GM18505 (cell line): ENCODE data around the gene CCDC88B.
A peak's percentile ranks its signal among the peaks of the same experiment; 100 is the strongest.
"Not testable (repeated sequence)": the region's sequence is repeated elsewhere in the genome, so short reads cannot be mapped to it uniquely, and the experiment has no call there.

Source experiments
- ATAC-seq: cut with Tn5 transposase; IDR thresholded peaks from one replicate; pipeline ENCODE4 v1.9.1; 2021; ENCODE audit not compliant: unreplicated experiment
- POLR2A ChIP-seq: IDR thresholded peaks from 4 replicates; pipeline ENCODE4 v1.6.1; 2011; ENCODE audit warnings: borderline replicate concordance; ENCODE audit not compliant: insufficient read depth, insufficient read length; ENCODE audit errors: extremely low read depth

The CCDC88B gene

DNA sequence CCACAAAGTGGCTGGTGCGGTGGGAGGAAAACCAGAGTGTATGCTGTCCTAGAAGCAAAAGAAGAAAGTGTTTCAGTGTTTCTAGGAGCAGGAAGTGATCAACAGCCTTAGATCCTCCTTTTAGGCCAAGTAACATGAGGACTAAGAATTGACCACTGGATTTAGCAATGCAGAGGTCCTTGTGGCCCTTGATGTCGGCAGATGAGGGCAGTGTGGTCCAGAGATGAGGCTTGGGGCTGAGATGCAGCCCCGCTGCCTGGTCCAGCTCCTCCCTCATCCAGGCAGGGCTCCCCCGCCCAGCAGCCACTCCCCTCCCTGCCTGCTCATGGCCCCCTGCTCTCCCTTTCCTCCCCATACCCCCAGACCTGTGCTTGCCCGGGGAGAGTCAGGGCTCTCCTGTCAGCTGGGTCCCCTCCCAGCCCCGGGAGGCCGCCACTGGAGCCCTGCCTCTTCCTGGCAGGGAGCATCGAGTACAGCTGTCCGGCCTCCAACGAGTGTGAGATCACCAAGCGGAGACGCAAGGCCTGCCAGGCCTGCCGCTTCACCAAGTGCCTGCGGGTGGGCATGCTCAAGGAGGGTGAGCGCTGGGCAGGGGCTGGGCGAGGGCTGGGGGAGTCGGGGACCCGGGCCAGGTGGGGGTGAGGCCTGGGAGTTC, 26.4 kb upstream of the CCDC88B start:
- ATAC-seq, result no peak
- TF ChIP-seq POLR2A, result no peak

DNA sequence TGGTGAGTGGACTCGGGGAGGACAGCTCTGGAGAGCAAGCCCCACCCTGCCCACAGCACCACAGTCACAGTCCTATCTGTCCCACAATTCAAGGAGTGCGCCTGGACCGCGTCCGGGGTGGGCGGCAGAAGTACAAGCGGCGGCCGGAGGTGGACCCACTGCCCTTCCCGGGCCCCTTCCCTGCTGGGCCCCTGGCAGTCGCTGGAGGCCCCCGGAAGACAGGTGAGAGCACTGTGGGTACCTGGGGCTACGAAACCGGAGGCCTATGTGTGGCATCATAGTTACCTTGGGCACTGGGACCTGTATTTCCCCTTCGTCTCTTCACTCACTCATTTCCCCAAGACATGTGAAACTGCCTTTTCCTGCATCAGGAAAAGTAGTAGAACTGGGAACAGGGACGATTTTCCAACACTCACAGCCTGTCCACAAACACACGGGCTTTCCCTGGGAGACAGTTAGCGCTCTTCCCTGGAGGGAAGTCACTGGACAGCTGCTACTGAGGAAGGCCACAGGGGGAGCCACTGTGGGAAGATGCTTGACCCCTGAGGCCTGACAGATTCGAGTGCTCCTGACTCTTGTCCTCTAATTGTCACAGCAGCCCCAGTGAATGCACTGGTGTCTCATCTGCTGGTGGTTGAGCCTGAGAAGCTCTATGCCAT, 25.7 kb upstream of the CCDC88B start:
- TF ChIP-seq POLR2A, result no peak
- no peak for ATAC-seq

GRCh38 chr11:64314805-64315561, 25.0 kb upstream of the CCDC88B start:
- no peak for TF ChIP-seq POLR2A
- no peak for ATAC-seq

DNA sequence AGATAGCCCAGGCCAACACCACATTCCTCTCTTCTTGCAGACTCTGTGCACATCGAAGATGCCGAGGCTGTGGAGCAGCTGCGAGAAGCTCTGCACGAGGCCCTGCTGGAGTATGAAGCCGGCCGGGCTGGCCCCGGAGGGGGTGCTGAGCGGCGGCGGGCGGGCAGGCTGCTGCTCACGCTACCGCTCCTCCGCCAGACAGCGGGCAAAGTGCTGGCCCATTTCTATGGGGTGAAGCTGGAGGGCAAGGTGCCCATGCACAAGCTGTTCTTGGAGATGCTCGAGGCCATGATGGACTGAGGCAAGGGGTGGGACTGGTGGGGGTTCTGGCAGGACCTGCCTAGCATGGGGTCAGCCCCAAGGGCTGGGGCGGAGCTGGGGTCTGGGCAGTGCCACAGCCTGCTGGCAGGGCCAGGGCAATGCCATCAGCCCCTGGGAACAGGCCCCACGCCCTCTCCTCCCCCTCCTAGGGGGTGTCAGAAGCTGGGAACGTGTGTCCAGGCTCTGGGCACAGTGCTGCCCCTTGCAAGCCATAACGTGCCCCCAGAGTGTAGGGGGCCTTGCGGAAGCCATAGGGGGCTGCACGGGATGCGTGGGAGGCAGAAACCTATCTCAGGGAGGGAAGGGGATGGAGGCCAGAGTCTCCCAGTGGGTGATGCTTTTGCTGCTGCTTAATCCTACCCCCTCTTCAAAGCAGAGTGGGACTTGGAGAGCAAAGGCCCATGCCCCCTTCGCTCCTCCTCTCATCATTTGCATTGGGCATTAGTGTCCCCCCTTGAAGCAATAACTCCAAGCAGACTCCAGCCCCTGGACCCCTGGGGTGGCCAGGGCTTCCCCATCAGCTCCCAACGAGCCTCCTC, 24.1 kb upstream of the CCDC88B start:
- ATAC-seq, result not testable (repeated sequence)

- TF ChIP-seq POLR2A, result no peak
- ATAC-seq, result peak; percentile 4
Observed at GRCh38 chr11:64316672-64317324, 23.2 kb upstream of the CCDC88B start.

- peak; percentile 91 for TF ChIP-seq POLR2A
- peak; percentile 48 for ATAC-seq
Observed at GRCh38 chr11:64317325-64317960, 22.6 kb upstream of the CCDC88B start, which contains the start of gene TRMT112. TRMT112 (minus strand) TSS chr11:64317559; CDS start chr11:64317526, 33 bp downstream.

GRCh38 chr11:64317961-64318765, 21.8 kb upstream of the CCDC88B start, which contains the start of gene PRDX5:
PRDX5 (plus strand) TSS chr11:64318121; CDS start chr11:64318216, 95 bp downstream.
- ATAC-seq, result peak; percentile 70
- peak; percentile 79 for TF ChIP-seq POLR2A

DNA sequence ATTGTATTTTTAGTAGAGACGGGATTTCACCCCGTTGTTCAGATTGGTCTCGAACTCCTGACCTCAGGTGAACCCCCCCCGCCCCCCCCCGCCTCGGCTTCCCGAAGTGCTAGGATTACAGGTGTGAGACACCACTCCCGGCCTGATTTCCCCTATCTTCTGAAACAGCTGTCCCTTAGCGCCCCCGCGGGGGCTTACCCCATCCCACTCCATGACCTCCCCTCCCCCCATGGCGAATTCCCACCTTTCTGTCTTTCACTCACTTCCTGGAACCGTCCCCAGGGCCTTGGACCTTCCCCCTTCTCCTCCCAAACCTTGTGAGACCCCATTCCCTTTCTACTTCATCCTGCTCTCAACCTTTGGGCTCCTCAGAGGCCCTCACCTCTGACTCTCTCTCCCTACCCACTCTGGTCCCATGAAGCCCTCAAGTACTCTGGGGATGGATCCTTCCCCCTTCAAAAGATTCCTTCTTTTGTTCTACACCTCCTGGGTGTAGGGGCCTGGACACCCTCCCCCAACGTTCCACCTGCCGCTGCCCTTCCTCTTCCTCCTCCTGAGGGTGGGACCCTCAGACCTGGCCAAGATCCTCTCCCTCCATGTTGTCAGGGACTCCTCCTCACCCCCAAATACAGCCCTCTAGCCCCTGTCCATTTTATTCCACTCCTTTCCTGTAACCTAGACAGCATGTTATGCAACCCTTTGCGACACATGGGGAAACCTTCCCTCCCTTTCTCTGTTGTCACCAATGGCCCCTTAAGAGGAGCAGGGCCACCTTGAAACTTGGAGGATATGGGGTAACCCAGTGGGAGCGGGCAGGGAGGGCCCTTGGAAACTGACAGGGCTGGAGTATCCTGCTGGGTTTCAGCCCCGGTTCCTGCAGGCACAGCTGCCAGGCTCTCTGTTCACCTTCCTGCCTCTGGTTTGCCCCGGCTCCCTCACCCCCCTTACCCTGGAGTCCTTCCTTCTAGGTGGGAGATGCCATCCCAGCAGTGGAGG, 20.9 kb upstream of the CCDC88B start:
- no peak for ATAC-seq
- TF ChIP-seq POLR2A, result no peak

- ATAC-seq, result no peak
- TF ChIP-seq POLR2A, result no peak
Observed at GRCh38 chr11:64320556-64320955, 19.4 kb upstream of the CCDC88B start.

DNA sequence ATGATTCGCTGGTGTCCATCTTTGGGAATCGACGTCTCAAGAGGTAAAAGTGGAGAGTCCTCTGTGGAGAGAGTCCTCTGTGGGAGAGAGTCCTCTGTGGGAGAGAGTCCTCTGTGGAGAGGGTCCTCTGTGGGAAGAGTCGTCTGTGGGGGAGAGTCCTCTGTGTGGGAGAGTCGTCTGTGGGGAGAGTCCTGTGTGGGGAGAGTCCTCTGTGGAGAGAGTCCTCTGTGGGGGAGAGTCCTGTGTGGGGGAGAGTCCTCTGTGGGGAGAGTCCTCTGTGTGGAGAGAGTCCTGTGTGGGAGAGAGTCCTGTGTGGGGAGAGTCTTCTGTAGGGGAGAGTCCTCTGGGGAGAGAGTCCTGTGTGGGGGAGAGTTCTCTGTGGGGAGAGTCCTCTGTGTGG, 19.0 kb upstream of the CCDC88B start:
- no peak for TF ChIP-seq POLR2A
- no peak for ATAC-seq
